Aorta (tissue), 5 donors: ENCODE results near the gene SEPTIN8. TPM values are rescaled to one million over a fixed set of nuclear protein-coding genes. Genes with fewer than 3 reads are reported as not detected.

Source experiments
- ATAC-seq: fragments of 200-7000 bp; cut with Tn5 transposase; one replicate; pipeline ENCODE4 v1.9.1; 2022; ENCODE audit warnings: moderate library complexity; ENCODE audit not compliant: low FRiP score
- DNase-seq, 2 donors: peaks; one replicate each; pipeline ENCODE4 v3.0.0-alpha.2; 2020
- H3K27ac ChIP-seq, 2 donors: one replicate each; pipeline ENCODE4 v1.5.1; 2013; ENCODE audit warnings: low read length in 2 of 2, mild to moderate bottlenecking in 2 of 2, moderate library complexity in 2 of 2, control low read depth in 1 of 2, inconsistent platforms in 1 of 2, low read depth in 1 of 2
- H3K27me3 ChIP-seq, 2 donors: one replicate each; pipeline ENCODE4 v1.6.1; 2013; ENCODE audit warnings: control low read depth in 1 of 2, low read length in 1 of 2, mild to moderate bottlenecking in 1 of 2, moderate library complexity in 1 of 2; ENCODE audit not compliant: insufficient read depth in 2 of 2, control insufficient read depth in 1 of 2
- H3K36me3 ChIP-seq, 2 donors: one replicate each; pipeline ENCODE4 v1.6.1; 2013; ENCODE audit warnings: control low read depth in 1 of 2, low read length in 1 of 2, mild to moderate bottlenecking in 1 of 2; ENCODE audit not compliant: insufficient read depth in 2 of 2, control insufficient read depth in 1 of 2
- H3K4me1 ChIP-seq, 2 donors: one replicate each; pipeline ENCODE4 v1.6.1; 2013; ENCODE audit warnings: low read length in 2 of 2, control low read depth in 1 of 2, mild to moderate bottlenecking in 1 of 2, moderate library complexity in 1 of 2; ENCODE audit not compliant: insufficient read depth in 2 of 2, control insufficient read depth in 1 of 2
- H3K4me3 ChIP-seq, 2 donors: one replicate each; pipeline ENCODE4 v1.5.1; 2013; ENCODE audit warnings: low read length in 2 of 2, control low read depth in 1 of 2, mild to moderate bottlenecking in 1 of 2
- H3K9me3 ChIP-seq: one replicate; pipeline ENCODE4 v1.6.1; 2013; ENCODE audit warnings: mild to moderate bottlenecking, low read length; ENCODE audit not compliant: control insufficient read depth
- WGBS, 2 donors: extraction: QIAGEN DNeasy Blood & Tissue Kit; methylation state at CpG; one replicate each; pipeline ENCODE4 v1.1.7; 2013; 5-methylcytosine and 5-hydroxymethylcytosine counted together
- intact Hi-C, 2 donors: fragments of 100-400 bp; cut with DNase I; formaldehyde crosslinking; loops; one replicate each; pipeline versions ENCODE4 v1.14.2 to v1.15.0; 2022
- polyA plus RNA-seq, 2 donors: library from polyadenylated mRNA; stranded (reverse); fragments of 200-250 nt; gene quantifications; one replicate each; pipeline ENCODE4 v1.2.3, GENCODE V29; 2013
- total RNA-seq, 2 donors: library from RNA; stranded (reverse); fragmentation: NEBNext Ultra II Directional; extraction: Animal tissue kit (Norgen Biotek cat#: 25700); gene quantifications; one replicate each; pipeline ENCODE4 v1.2.1, GENCODE V29; 2021
- donor health status: healthy with polysubstance abuse.
- donor health status: Bipolar disorder and iron deficiency.
- donor health status: DM: no; HTN: no; CAD: no.
- donor health status: DM: no; HTN: no; CAD: no.
- donor health status: DM: yes; HTN: yes; CAD: no.

The SEPTIN8 gene
- total and polyA plus RNA-seq, 4 donors, result 48.6 to 103 (median 57.5) TPM

DNA sequence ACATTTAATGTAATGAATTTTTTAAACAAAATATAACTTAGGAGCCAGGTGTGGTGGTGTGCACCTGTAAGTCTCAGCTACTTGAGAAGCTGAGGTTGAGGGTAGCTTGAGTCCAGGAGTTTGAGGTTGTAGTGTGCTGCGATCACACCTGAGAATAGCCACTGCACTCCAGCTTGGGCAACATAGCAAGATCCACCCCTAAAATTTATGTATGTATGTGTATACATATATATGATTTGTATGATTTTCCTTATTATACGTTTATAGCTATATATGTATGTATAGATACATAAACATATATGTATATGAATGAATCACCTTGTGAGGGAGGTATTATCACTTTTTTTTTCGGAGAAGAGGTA is 30.5 kb downstream of the SEPTIN8 start:
- DNase-seq (no peak), ATAC-seq (no peak)
- Histone ChIP-seq H3K4me1 (no peaks in the 10 kb centered on the region), H3K27ac (no peak overlapping the region), H3K4me3 (no peak overlapping the region), H3K27me3 (no peaks in the 10 kb centered on the region), H3K9me3 (no peaks in the 10 kb centered on the region), H3K36me3 (no peaks in the 10 kb centered on the region)
- intact Hi-C loops, result no loop called here
- WGBS, 2 donors, result 34 to 42% methylated on average over 3 of the region's 3 CpGs

GRCh38 chr5:132744659-132745058 is 32.4 kb downstream of the SEPTIN8 start:
- no peak for ATAC-seq
- Histone ChIP-seq H3K27me3 (no peaks in the 10 kb centered on the region), H3K9me3 (no peaks in the 10 kb centered on the region), H3K27ac (no peak overlapping the region), H3K4me3 (no peak overlapping the region), H3K36me3 (no peaks in the 10 kb centered on the region), H3K4me1 (no peaks in the 10 kb centered on the region)
- intact Hi-C loops, result no loop called here
- 57 to 66% methylated on average over 2 of the region's 2 CpGs for WGBS, 2 donors
- DNase-seq, result no peak

DNA sequence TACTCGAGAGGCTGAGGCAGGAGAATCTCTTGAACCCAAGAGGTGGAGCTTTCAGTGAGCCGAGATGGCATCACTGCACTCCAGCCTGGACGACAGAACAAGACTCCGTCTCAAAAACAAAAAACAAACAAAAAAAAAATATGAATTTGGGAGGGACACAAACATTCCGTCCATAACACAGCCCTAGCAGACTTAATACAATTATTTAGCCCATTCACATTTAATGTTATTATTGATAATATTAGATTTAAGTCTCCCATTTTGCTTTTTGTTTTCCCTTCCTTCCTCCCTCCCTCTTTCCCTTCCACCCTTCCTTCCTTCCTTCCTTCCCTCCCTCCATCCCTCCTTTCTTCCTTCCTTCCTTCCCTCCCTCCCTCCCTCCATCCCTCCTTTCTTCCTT is 34.4 kb downstream of the SEPTIN8 start:
- WGBS, 2 donors, result 94 to 96% methylated on average over 5 of the region's 5 CpGs
- H3K9me3 ChIP-seq, result no peaks in the 10 kb centered on the region
- H3K4me1 ChIP-seq, result no peaks in the 10 kb centered on the region
- H3K27ac ChIP-seq, result no peak overlapping the region
- DNase-seq, result no peak
- no peaks in the 10 kb centered on the region for H3K36me3 ChIP-seq
- ATAC-seq, result no peak
- intact Hi-C loops, result no loop called here
- H3K4me3 ChIP-seq, result no peak overlapping the region
- H3K27me3 ChIP-seq, result no peaks in the 10 kb centered on the region

DNA sequence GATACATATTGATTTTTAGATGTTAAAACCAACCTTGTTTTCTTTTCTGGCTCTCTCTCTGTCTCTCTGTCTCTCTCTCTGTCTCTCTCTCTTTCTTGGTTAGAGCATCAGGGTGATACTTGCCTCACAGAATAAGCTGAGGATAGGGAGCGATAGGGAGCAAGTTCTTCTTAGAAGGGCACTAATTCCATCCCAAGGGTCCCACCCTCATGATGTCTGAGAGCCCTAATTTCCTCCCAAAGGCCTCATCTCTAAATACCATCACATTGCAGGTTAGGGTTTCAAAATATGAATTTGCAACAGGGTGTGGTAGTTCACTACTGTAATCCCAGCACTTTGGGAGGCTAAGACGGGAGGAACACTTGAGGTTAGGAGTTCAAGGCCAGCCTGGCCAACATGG is 34.9 kb downstream of the SEPTIN8 start:
- H3K36me3 ChIP-seq, result no peaks in the 10 kb centered on the region
- intact Hi-C loops, result no loop called here
- no peaks in the 10 kb centered on the region for H3K4me1 ChIP-seq
- no peak overlapping the region for H3K27ac ChIP-seq
- ATAC-seq (no peak), DNase-seq (no peak)
- no peaks in the 10 kb centered on the region for H3K27me3 ChIP-seq
- no peak overlapping the region for H3K4me3 ChIP-seq
- no peaks in the 10 kb centered on the region for H3K9me3 ChIP-seq
- WGBS, 2 donors, result 93 to 97% methylated on average over 2 of the region's 2 CpGs

GRCh38 chr5:132739232-132739631 is 37.8 kb downstream of the SEPTIN8 start:
- Histone ChIP-seq H3K9me3 (no peaks in the 10 kb centered on the region), H3K4me3 (no peak overlapping the region), H3K27me3 (no peaks in the 10 kb centered on the region), H3K4me1 (no peaks in the 10 kb centered on the region), H3K36me3 (no peaks in the 10 kb centered on the region), H3K27ac (no peak overlapping the region)
- DNase-seq (no peak), ATAC-seq (no peak)
- intact Hi-C loops, result no loop called here
- WGBS, 2 donors, result 22 to 26% methylated on average over 1 of the region's 1 CpG

DNA sequence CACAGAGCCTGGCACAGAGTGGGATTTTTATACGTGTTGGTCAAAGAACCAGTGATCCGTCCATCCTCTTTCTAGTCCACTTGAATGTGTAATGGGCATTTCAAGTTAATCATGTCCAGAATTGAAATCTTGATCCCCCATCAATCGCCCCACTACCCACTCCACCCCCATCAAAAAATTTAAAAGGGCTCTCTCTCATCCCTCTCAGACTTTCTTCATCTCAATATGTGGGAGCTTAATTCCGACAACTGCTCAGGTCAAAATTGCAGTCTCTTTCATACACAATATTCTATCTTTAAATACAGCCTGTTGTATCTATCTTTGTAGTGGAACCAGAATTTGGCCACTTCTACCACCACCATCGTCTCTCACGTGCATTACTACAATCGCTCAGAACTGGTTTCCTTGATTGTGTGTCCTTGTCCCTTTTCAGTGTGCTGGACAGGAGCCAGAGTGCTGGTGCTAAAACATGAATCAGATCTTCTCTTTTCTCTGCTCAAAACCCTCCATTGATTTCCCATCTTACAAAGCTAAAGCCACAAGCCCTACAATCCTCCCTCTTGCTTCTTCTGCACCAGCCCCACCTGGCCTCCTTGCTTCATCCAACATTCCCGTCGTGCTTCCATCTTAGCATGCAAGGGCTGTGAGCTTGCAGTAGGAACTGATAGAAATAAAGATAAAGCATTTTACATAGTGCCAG is 38.9 kb downstream of the SEPTIN8 start:
- H3K4me1 ChIP-seq, result no peaks in the 10 kb centered on the region
- intact Hi-C loops, result no loop called here
- WGBS, 2 donors, result 73 to 78% methylated on average over 9 of the region's 9 CpGs
- H3K4me3 ChIP-seq, result no peak overlapping the region
- ATAC-seq, result no peak
- H3K27me3 ChIP-seq, result no peaks in the 10 kb centered on the region
- H3K9me3 ChIP-seq, result no peaks in the 10 kb centered on the region
- no peak for DNase-seq
- H3K36me3 ChIP-seq, result no peaks in the 10 kb centered on the region
- H3K27ac ChIP-seq, result no peak overlapping the region

DNA sequence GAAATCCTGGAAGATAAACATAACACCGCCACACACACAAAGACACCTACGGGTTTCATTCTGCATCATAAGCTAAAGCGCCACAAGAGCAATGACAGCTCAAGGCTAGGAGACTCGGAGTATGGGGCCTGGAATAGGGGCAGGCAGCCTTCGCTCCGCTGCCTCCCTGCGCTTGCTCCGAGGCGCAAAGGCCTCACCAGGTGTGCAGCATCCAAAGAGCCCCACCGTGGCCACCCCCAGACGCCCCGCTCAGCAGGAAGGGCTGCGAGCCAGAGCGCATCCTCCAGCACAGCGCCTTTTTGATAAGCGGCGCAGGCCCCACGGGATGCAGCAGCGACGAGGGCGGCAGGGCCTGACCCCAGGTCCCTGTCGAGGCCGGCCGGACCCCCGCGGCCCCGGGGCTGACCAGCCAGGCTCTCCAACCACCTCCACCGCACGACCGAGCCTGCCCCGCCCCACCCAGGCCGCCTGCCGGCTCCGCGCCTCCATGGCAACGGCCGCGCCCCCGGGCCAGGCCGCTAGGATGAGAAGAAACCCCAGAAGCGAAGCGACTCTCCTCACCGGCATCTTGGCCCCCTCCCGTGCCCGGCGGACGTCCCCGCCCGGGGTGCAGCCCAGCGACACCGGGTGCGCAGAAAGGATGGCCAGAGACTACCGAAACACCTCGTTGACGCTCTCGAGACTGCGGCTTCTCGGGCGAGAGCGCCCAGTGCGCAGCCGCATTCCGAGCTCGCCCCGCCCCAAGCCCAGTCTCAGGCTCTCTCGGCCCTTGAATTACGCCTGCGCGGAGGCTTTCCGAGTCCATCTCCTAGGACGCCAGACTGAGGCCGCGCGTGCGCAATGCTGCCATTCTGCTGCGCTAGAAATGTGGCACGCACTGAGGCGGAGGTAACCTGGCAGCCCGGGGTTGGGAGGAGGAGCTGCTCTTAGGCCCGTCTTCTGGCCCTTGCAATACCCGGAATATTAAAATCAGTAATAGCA is 39.9 kb downstream of the SEPTIN8 start, which contains the start of gene KIF3A:
Gene KIF3A, minus strand, starts transcription at position 694 of the 981 bp plus-strand sequence. Its CDS starts 127 bp downstream, at position 567.
- no peaks in the 10 kb centered on the region for H3K36me3 ChIP-seq
- no peaks in the 10 kb centered on the region for H3K27me3 ChIP-seq
- intact Hi-C loops, result no loop called here
- no peaks in the 10 kb centered on the region for H3K9me3 ChIP-seq
- H3K27ac ChIP-seq, result no peak within 1 kb of the TSS
- DNase-seq, result peak; percentile 98 to 99
- 1% methylated on average over 81 of the region's 81 CpGs for WGBS, 2 donors
- no peaks in the 10 kb centered on the region for H3K4me1 ChIP-seq
- ATAC-seq, result peak; percentile 98
- H3K4me3 ChIP-seq, result peak within 1 kb of the TSS; percentile 33 to 85

DNA sequence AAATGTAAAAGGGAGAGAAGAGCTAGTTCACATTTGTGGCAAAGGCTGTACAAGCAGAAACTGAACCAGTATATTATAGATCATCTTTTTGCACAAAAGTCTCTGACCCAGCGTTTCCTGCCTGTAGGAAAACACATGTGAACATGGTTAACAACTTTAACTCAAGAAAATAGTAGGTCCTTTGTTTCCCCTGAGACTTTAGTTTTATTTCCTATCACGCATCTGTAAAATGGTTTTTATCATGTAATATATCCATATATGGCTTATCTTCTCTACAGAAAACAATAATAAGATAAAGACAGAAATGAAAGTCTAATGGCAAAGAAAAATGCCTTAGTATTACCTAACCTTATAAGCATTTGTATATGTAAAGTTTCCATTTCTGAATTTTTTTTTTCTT is 42.4 kb downstream of the SEPTIN8 start:
- ATAC-seq (no peak), DNase-seq (no peak)
- Histone ChIP-seq H3K27me3 (no peaks in the 10 kb centered on the region), H3K27ac (no peak overlapping the region), H3K36me3 (no peaks in the 10 kb centered on the region), H3K4me1 (no peaks in the 10 kb centered on the region), H3K9me3 (no peaks in the 10 kb centered on the region), H3K4me3 (no peak overlapping the region)
- WGBS, 2 donors, result 66 to 69% methylated on average over 2 of the region's 2 CpGs
- intact Hi-C loops, result no loop called here
